OCI-LY7 (cell line): Measurements from ENCODE around the gene NBPF20.
"Not testable (repeated sequence)": the region's sequence is repeated elsewhere in the genome, so short reads cannot be mapped to it uniquely, and the experiment has no call there.

Experiments used
- EZH2phosphoT487 ChIP-seq: fragments of 200-600 bp; sonication (generic); IDR thresholded peaks from 2 replicates; pipeline ENCODE4 v1.6.1; 2018; ENCODE audit warnings: low read depth, borderline replicate concordance, mild to moderate bottlenecking, mixed run types, antibody characterized with exemption, low read length, moderate library complexity, mixed read lengths
- TF ChIP-seq, protein P1 (sequence below): fragments of 200-600 bp; sonication (generic); conservative IDR thresholded peaks from 2 replicates; pipeline ENCODE4 v1.5.1; 2014; ENCODE audit warnings: mild to moderate bottlenecking, antibody characterized with exemption, low read length, moderate library complexity, mixed read lengths

DNA sequence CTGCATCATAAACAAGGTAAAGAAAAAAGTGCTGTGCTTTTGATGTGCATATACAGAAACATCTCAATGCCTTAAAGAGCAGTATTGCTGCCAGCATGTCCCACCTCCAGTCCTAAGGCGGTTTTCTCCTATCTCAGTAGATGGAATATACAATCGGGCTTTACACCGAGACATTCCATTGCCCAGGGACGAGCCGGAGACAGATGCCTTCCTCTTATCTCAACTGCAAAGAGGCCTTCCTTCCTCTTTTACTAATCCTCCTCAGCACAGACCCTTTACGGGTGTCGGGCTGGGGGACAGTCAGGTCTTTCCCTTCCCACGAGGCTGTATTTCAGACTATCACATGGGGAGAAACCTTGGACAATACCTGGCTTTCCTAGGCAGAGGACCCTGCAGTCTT is 10.3 kb downstream of the NBPF20 start:
- TF ChIP-seq, protein P1, sequence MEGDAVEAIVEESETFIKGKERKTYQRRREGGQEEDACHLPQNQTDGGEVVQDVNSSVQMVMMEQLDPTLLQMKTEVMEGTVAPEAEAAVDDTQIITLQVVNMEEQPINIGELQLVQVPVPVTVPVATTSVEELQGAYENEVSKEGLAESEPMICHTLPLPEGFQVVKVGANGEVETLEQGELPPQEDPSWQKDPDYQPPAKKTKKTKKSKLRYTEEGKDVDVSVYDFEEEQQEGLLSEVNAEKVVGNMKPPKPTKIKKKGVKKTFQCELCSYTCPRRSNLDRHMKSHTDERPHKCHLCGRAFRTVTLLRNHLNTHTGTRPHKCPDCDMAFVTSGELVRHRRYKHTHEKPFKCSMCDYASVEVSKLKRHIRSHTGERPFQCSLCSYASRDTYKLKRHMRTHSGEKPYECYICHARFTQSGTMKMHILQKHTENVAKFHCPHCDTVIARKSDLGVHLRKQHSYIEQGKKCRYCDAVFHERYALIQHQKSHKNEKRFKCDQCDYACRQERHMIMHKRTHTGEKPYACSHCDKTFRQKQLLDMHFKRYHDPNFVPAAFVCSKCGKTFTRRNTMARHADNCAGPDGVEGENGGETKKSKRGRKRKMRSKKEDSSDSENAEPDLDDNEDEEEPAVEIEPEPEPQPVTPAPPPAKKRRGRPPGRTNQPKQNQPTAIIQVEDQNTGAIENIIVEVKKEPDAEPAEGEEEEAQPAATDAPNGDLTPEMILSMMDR, result not testable (repeated sequence)
- TF ChIP-seq EZH2phosphoT487, result not testable (repeated sequence)
